Caki2 (cell line): ENCODE data around the gene SETBP1. TPM values are rescaled to one million over a fixed set of nuclear protein-coding genes. Genes with fewer than 3 reads are reported as not detected.
A peak's percentile ranks its signal among the peaks of the same experiment; 100 is the strongest.
"Not testable (repeated sequence)": the region's sequence is repeated elsewhere in the genome, so short reads cannot be mapped to it uniquely, and the experiment has no call there.

Source experiments
- DNase-seq: peaks from one replicate; pipeline ENCODE4 v3.0.0-alpha.2; 2015; ENCODE audit warnings: low read depth
- in situ Hi-C: cut with HindIII; loops from 2 replicates; pipeline ENCODE4 v1.10.0; 2016; ENCODE audit warnings: low sequenced_read_pairs, low pct_unique_long_range_greater_than_20kb, mixed read lengths
- total RNA-seq: library from RNA; depleted of rRNA; stranded (reverse); fragments of >200 nt; shearing (Covaris generic); gene quantifications from 2 replicates; pipeline ENCODE4 v1.2.3, GENCODE V29; 2014; ENCODE audit warnings: low replicate concordance

The SETBP1 gene
- total RNA-seq, 1 experiment from 2014 or later = 0.51 TPM

DNA sequence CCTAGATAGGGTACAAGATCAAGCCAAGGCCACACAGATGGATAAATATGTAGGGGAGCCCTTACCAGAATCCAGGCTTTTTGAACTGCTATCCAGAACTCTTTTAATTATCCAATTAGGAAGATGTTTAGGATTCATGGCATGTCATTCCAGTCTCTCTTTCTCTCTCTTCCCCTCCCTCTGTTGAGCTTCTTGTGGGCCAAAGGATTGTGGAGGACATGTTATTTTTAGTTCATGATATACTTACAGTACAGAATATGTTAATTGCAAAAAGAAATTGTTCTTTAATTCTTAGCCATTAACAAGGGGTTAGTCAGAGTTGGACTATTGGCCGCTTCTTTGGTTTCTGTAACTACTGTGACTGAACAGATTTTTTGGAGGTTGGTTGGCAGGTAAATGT, 113.0 kb downstream of the SETBP1 start:
- in situ Hi-C loops = no loop called here
- DNase-seq = no peak

DNA sequence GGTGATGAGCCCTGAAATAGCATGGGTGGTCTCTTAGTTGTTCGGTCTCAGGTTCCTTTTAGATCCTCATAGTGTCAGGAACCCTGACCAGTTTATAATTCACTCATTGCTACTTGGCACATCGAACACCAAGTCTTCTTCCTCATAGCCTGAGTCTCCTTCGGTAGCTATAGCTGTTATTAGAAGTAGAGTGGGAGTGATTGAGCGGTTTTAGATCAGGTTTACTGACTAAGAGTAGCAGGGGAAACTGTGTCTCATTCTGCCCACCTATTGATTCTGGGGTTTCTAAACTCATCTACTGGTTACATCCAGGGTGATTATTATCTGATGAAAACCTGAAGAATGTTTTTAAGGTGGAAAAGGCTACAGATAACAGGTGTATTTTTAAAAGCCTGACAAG, 114.6 kb downstream of the SETBP1 start:
- in situ Hi-C loops = no loop called here
- no peak for DNase-seq

DNA sequence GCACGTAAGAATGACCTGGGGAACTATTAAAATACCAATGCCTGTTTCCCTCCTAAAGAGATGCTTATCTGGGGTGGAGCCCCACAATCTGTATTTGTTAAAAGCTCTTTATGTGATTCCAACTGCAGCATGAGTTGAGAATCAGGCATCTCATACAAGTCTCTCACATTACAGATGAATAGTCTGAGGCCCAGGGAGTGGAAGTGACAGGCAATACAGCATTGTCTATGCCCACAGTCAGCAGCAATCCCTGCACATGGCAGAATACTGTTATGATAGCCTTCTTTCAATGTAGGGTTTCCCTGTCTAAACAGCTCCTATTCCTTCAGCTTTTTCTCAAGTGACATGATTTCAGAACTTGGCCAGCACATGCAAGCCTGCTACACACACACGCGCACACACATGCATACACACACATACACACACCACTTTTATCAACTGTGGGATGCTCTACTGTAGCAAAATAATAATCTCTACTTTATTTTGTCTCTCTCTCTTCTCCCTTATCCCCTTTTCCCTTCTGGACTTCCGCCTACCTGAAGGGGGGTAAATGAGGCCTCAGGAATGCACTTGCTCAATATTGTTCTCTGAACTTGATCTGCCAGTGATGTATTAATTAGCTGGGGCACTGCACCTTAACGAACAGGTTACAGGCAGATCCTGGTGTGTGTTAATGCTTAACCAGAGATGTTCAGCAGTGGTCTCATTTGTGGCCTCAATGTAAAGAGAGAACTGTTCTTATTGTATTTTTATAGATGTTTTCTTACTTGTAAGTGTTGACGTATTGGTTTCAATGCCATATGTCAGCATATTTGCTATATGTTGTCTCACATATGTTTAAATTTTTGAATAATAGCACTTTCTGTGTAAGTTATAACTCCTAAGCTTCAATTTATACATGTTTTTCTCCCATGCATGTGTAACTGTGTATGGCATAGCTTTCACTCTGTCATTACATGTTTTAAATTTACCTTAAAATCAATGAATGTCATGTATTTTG, 116.0 kb downstream of the SETBP1 start:
- in situ Hi-C loops = no loop called here

DNA sequence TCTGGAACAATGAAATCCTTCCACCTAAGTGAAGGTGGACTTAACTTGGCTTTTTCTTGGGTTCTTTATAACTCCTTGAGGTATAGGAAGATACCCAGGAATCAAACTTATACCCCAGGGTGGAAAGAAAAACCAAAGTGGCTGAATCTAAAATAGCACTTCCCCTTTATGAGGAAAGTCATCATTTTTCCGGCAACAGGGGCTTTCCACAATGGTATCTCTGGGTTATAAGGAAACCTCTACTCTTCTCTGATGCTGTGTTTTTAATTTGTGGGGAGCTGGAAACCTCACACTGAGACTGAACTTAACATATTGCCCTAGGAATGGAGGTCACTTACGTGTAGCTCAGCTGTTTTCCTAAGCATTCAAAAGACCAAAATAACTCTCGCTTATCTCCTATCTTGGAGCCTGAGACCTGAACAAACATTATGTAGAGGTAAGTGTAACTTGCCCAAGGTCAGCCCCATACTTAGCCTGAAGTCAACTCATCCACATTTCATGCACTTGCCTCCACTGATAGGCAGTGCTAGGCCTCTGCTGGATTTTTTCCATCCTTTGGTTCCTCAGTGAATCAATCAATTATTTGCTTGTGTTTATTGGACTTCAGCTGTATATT, 117.9 kb downstream of the SETBP1 start:
- in situ Hi-C loops = no loop called here
- no peak for DNase-seq

More for the DNA sequence above, 116.0 kb downstream of the SETBP1 start:
- DNase-seq = no peak

DNA sequence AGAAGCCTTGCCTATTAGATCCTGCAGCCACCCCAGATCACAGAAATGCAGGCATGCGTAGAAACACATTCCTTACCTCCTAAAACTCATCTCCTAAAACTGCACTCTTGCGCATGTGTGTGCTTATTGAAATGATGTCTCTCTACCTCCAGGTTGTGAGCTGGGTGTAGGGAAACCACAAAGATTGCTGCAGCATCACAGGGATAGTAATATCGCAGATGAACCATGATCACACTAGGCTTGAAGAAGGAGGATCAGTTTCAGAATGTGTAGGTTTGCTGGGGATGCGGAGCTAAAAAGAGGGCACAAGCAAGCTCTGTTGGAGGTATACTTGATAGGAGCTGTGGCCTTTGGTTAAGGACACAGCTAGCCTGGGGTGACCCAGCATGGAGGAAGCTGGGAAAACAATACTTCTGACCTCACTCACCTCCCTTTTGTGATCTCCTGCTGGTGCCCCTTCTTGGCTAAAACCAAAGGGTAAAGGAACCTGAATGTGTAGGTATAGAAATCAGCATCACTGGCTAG, 118.8 kb downstream of the SETBP1 start:
- DNase-seq = no peak
- in situ Hi-C loops = no loop called here

DNA sequence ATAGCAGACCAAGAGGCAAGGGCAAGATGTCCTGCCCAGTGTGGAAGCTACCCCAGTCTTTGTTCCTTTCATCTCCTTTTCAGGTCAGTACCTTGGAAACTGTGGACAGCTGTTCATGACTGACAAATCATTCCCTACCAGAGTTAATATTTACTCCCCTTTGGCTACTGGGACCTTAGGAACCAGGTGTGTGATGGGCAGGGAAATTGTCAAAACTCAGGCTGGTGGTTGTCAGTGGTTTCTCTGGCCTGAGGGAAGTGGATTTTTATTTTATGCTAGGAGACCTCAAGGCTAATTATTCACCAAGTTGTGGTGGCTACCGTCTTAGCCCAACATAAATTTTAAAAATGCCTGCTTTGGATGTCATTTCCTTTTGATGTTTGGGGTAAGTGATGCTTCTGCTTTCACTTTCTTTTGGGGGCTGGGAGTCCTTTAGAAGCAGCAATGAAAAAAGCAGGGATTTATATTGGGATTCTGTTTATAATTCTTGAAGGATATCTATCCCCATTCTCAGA, 119.3 kb downstream of the SETBP1 start:
- in situ Hi-C loops = no loop called here
- DNase-seq = peak; percentile 7

DNA sequence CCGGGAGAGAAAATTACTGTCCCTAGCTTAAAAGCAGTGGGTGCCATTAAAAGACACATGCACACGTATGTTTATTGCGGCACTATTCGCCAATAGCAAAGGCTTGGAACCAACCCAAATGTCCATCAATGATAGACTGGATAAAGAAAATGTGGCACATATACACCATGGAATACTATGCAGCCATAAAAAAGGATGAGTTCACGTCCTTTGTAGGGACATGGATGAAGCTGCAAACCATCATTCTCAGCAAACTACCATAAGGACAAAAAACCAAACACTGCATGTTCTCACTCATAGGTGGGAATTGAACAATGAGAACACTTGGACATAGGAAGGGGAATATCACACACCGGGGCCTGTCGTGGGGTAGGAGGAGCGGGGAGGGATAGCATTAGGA, 120.1 kb downstream of the SETBP1 start:
- in situ Hi-C loops, DNase-seq: not testable (repeated sequence)

DNA sequence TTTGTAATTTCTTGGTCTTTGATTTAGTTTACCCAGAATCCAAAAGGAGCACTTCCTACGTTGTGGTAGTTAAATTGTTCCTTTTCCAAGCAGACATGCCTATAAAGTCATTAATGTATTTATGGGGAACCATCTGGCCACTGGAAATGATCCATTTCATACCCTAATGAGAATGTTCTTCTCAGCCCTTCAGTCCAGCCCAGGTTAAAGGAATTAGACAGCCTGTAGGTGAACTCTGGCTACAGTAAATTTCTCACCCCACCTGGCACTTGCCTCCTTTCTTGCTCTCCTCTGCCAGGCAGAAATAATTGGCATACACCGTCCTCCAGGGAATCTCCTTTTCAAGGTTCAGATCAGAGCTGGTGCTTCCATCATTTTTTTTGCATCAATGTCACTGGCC, 121.1 kb downstream of the SETBP1 start:
- no peak for DNase-seq
- in situ Hi-C loops = no loop called here

DNA sequence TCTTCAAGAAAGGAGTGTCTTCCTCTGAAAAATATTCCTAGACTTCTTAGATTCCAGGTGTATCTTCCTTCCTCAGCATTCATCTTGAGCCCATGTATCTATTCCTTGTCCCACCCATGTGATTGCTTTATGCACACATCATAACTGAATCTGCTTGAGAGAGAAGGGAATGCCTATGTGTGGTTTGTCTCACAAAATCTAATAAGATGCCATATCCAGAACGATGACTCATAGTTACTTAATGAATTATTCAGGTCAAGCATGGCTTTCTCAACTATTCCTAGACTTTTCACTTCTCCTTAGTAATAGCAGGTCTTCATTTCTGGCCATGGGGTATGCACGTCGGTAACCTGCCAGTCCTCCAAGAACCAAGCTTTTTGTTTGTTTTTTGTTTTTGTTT, 121.8 kb downstream of the SETBP1 start:
- no peak for DNase-seq

DNA sequence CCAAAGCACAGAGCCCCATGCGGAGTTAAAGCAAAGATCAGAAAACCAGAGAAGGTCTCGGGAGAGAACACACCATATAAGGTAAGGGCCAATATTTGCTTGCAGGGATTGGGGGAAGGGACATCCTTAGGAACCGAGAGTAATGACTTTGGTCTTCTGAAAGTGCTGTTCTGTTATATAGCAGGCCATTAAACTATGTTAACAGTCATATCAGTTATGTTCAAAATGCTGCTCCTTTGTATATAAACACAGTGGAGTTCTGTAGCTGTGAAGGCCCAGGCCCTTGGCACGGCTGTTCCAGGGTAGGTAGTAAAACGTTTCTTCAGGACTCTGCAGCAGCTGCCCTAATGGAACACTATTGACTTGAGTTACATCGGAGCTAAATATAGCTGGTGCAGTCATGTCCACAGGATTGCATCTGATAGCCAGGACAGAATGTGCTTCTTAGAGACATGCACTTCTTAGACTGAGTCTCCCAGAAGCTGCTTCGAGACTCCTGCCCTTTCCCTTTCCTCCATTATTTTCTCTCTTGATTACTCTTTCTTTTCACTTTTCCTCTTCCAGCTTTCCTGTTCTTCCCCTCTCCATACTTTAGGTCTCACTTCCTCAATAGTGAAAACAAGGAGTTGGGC, 122.4 kb downstream of the SETBP1 start:
- in situ Hi-C loops = no loop called here
- DNase-seq = no peak

More for the DNA sequence above, 121.8 kb downstream of the SETBP1 start:
- in situ Hi-C loops = no loop called here

DNA sequence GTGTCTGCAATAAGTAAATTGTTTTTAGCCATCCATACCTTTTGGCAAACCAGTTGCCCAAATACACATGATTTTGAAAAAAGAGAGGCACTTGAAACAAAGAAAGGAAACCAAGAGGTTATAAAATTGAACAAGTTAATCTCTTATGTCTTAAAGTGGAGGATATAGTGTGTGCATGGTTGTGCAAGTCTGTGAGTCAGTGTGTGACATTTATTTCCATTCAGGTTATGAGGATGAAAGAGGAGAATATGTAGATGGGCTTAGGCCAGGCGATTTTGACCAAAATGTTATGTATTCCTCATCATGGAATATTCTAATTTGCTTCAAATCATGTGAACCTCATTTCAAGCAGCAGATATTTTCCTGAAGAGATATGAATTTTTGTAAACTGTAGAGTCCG, 123.3 kb downstream of the SETBP1 start:
- in situ Hi-C loops = no loop called here
- no peak for DNase-seq

DNA sequence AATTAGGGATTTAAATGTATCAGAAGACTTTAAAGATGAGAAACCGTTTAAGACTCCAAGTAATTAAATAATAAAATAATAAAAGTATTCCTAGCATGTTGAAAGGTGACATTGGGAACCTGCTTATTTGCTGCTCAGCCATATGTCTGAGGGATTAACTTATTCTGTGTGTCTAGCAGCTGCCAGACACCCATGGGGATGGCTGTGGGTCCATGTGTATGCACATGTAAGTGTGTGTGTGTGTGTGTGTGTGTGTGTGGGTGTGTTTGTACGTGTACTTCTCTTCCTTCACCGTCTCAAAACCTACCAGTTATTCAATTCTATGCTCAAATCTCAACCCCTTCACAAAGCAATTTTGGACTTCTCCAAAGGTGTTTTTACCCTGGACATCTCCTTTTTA, 124.5 kb downstream of the SETBP1 start:
- DNase-seq = no peak
- in situ Hi-C loops = no loop called here

DNA sequence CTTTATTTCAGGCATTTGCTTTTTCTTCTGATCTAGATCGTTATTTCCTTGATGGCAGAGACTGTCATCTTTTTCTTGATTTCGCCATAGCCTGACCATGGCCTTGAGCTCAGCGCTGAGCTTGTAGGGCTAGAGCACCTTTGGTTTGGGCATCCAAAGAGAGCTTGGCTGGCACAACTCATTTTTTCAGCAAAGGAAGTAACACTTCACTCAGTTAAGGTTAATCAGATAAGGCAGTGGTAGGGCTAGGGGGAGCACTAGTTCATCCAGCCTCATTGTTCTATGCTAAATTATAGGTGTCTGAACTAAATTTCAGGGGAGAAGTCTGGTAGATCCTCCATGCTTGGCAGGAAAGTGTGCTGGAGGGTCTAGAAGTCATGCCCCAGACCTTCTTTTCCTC, 125.0 kb downstream of the SETBP1 start:
- in situ Hi-C loops = no loop called here
- no peak for DNase-seq

DNA sequence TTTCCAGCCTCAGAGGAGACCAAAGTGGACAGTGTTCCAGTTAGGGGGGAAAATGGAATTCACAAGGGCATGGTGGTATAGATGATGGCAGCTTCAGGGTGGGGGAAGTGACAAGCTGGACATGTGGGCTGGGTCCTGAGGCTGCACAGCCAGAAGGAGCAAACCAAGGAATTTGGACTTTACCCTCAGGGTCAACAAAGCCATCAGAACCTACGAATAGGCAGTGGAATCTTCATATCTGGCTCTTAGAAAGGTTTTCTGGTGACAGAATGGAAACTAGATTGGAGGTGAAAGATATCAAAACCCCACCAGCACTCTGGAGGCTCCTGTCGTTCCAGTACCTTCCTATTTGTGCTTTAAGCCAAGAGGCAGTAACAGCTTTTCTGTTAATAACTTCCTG, 127.1 kb downstream of the SETBP1 start:
- DNase-seq = no peak
- in situ Hi-C loops = no loop called here

DNA sequence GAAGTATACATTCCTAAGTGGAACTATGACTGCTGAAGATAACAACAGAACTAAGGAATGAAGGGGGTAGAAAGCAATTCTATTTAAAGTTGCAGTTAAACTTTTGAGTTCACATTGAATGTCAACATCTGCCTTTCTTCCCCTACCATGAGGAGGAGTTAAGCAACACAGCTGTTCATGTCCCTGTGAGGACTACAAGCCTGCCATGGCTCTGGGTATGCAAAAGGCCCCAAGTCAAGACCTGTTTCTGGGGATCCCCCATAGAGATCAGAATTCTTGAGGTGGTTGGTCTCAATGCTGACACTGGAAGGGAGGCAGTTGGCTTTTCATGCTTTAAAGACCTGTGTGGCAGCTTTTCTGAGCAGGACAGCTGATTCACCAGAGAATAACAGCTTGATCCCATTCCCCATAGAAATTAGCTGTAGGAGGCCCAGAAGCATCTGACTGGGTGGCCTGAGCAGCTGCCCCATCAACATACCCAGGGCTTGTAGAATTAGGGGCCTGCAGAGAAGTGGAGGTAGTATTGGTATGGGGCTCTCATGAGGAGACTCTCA, 131.0 kb downstream of the SETBP1 start:
- in situ Hi-C loops = no loop called here
- DNase-seq = no peak

DNA sequence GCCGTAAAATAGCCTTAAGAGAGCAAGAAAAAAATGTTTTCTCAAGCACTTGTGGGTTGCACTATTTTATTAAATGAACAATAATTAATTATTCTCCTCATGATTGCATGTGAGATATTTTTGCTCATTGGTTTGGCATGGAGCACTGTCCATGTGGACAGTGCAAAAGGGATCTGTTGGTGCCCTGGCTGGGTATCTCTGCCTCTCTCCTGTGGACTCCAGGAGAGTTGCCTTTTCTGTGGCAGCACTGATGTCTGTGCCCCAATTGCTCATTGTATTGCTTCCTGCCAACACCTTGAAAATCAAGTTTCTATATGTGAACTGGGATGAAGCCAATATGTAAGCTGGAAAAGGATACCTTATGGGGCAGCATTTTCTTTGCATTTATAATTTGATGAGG, 131.7 kb downstream of the SETBP1 start:
- in situ Hi-C loops = no loop called here
- DNase-seq = no peak

DNA sequence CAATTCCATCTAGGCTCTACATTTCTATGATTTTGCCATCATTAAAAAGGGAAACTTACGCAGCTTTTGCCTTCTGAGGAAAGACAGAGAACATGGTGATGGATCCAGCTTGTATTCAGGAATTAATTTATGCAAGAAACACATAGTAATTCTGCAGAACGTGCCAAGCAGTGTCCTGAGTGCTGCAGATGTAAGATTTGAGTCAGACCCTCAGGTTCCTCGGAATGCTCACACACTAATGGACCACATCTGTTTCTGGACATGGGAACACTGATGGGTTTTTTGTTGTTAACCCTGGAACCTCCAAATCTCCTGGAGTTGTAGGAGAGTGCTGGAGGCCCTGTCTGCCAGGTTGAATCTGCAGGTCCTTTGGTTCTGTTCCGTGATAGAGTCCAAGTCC, 132.9 kb downstream of the SETBP1 start:
- in situ Hi-C loops = no loop called here
- DNase-seq = no peak

DNA sequence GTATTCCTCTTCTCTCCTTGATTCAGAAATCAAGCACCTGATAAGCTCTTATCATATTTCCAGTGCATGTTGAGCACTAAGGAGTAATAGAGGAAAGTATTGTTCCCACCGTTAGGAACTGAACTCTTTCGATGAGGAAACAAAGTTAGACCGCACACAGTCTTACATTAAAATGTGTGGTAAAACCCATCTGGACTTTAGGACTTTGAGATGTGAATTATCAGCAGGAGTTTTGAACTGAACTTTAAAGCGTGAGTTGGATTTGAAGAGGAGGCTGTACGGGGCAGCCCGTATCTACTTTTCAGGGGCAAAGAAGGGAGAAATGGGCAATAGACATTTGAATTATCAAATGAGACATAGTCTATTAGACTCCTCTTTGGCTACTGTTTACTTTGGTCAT, 134.4 kb downstream of the SETBP1 start:
- in situ Hi-C loops = no loop called here
- no peak for DNase-seq
